IPS-NIHi7 (cell line): Measurements from ENCODE around the gene ARL16.
A peak's percentile ranks its signal among the peaks of the same experiment; 100 is the strongest.

ENCODE experiments used
- DNase-seq: peaks from one replicate; pipeline ENCODE4 v3.0.0; 2012; ENCODE audit warnings: mixed read lengths; ENCODE audit errors: extremely low spot score

The ARL16 gene

DNA sequence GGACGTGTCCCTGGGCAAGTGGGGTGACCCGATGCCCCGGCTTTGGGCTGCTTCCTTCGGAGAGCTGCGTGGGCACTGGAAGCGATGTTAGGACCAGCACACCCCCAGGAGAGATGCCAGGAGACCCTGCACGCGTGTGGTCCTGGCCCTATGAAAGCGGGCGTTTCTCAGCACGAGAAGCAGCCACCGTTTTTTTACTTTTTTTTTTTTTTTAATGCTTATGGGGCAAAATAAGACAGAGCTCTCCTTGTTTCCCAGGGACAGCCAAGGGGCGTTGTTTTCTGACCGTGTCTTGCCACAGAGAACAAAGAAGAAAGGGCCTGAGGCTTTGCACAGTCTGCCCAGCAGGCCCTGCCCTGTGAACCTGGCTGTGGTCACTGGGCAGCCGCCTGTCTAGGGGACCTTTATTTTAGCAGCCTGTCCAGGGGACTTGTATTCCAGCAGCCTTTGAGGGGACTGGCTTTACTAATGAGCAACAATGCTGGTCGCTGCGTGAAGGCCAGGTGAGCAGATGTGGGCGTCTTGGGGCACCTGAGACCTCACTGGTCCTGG, 29.5 kb upstream of the ARL16 start:
- DNase-seq = no peak

DNA sequence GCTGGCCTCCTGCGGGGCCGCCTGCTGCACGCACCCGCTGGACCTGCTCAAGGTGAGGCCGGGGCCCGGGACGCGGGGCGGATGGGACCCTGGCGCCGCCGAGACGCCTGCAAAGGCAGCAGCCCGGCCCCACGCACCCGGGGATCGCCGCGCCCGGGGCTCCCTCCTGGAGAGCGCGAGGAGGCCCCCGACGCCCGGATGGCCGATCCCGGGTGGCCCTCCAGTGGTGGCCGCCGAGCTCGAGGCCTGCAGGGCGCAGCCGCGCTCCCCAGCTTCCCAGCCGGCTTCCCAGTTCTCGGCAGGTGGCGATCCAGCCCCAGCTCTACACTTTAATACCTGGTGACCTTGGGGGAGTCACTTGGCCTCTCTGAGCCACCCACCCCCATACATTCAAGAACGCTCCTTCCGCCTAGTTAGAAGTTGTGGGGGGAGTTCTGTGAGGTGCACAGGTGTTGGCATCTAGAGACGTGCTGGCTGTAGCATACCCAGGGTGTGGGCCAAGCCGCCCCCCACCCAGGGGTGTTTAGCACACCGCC, 28.9 kb upstream of the ARL16 start:
- no peak for DNase-seq

DNA sequence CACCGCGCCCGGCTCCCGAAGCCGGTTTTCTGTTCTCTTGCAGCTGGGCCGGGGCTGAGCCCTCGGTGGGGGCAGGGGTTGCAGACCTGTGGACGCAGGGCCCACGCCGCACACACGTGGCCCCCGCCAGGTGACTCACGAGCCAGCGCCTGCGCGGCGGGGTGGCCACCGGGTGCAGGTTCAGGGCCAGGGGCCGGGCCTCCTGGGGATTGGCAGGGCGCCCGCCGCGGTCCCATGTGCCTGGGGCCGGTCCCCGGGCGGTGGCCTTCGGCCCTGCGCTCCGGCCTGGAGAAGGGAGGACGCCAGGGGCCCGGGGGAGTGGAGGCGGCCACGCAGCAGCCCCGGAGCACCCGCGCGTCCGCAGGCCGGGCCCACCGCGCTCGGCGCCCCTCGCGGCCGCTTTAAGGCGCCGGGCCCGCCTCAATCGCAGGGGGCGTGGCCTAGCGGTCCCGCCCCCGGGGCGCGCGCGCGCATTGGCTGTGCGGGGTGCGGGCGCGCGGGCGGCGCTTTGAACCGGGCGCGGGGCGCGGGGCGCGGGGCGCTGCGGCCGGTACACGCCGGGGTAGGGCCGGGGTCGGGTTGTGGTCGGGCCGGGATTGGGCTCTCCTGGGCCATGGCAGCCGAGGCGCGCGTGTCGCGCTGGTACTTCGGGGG, 28.3 kb upstream of the ARL16 start, which contains the start of gene SLC25A10:
TSS of gene SLC25A10 (plus strand) at position 471 of the 654 bp plus-strand sequence. CDS start at position 614, 143 bp downstream.
- DNase-seq = peak; percentile 92

DNA sequence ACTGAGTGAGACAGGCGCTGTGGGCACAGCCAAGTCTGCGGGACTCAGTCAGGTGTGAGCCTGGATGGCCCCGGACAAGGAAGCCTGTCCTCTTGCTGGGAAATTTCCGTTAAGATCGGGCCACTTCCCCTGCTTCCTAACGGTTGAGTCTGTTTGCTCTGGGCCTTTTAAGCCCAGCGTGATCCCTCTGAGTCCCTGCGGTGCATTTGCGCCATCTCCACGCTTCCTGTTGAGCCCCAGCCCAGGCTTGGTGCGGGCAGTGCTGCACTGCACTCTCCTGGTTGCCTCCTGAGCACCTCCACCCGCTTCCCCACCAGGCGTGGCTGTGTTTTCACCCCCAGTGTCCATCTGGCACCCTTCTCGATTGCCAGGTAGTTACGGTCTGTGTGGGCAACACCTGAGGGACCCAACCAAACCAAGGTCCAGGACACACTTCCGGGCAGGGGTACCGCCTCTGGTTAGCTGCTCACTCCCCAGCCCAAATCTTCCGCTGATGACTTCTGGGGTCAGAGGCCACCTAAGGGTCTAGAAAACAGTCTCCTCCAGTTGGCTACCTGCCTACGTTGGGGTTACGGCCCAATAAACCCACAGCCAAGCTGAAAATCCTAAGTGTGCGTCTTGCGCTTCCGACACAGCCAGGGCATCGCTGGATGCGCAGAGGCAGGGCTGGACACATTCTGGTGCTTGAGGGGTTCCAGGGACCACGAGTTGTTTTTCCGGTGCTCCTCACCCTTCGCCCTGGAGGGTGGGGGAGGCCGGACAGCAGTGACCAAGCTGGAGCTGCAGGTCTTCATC, 27.1 kb upstream of the ARL16 start:
- no peak for DNase-seq

DNA sequence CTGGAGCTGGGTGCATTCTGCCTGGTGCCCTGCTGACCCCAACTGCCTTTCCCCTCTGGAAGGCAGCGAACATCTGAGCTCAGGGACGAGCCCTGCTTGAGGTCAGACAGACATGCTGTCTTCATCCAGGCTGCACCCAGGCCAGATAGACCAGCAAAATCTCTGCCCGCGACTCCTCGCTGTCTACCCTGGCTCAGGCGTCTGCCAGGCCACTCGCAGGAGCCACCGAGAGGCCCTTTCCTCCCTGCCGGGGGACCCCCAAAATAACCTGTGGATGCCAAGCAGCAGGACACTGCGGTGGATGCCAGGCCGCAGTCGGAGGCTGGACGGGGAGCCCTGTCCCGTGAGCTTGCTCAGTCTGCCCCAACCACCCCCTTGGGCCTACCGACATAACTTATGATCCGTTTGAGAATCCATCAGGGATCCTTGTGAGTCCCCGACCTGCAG, 25.2 kb upstream of the ARL16 start:
- DNase-seq = no peak

DNA sequence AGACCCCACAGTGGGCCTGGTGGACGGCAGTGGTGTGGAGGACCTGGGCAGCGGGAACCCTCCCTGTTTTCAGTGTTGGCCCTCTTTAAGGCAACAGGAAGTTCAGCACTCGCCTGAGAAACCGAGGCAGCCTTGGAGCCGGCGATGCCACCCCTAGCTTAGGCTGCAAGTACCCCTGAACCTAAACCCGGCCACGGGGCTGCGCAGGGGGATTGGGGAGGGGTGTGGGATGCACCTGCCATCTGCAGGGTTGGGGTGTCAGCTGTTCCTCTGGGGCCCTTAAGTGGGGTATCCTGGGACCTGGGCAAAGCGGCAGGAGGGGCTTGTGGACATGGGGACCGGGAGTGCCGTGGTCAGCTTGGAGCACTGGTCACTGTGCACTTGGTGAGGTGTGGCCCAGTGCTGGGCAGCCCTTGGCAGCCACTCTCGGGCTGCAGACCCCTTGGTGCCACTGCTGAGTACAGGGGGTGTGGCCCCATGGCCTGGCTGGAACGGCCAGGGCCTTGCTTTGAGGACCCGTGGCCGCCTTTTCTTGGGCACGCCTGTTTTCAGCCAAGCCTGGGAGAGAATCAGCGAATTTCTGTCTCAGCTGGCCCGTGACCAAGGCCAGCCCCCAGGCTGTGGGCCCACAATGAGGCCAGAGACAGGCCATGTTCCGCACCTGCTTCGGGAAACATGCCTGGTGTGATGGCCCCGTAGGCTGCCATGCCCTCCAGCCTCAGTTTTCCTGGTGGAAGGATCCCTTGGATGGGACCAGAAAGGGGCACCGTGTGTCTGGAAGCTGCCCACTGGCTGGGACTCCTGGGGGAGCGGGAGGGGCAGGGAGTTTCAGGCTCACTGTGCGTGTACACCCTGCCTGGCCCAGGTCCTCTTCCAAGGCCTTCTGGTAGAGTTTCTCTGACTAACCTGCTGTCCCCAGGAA, 24.4 kb upstream of the ARL16 start:
- no peak for DNase-seq

DNA sequence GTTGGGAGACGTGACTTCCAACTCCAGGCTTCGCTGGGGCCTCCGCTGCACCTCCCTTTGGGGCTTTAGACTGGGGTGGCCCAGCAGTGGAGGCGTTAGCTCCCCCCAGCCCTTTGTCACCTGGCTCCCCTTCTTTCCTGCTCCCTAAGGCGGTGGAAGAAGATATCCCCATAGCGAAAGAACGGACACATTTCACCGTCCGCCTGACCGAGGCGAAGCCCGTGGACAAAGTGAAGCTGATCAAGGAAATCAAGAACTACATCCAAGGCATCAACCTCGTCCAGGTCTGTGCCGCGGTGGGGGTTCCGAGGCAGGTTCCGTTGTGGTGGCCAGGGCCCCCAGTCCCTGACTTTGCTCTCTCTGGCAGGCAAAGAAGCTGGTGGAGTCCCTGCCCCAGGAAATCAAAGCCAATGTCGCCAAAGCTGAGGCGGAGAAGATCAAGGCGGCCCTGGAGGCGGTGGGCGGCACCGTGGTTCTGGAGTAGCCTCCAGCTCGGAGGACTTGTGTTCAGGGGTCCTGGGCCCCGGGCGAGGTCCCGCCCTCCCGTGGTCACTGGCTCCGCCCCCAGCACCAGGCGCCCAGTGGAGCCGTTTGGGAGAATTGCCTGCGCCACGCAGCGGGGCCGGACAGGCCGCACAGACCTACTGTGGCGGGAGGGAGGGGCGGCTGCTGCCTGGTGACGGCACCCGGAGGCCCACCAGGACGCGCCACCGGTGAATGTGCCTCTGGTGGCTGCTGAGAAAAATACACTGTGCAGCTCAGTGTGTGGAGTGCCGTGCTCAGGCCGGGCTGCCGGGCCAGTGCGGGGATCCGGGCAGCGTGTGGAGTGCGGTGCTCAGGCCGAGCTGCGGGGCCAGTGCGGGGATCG, 23.4 kb upstream of the ARL16 start:
- DNase-seq = no peak

DNA sequence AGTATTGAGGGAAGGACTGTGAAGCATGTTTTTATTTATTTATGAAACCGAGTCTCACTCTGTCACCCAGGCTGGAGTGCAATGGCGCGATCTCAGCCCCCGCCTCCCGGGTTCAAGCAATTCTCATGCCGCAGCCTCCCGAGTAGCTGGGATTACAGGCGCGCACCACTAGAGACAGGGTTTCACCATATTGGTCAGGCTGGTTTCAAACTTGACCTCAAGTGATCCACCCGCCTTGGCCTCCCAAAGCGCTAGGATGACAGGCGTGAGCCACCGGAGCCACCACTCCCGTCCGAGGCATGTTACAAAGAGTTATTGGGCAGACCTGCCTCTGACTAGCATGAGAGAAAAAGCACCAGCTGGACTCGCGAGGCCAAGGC, 22.6 kb upstream of the ARL16 start:
- no peak for DNase-seq

DNA sequence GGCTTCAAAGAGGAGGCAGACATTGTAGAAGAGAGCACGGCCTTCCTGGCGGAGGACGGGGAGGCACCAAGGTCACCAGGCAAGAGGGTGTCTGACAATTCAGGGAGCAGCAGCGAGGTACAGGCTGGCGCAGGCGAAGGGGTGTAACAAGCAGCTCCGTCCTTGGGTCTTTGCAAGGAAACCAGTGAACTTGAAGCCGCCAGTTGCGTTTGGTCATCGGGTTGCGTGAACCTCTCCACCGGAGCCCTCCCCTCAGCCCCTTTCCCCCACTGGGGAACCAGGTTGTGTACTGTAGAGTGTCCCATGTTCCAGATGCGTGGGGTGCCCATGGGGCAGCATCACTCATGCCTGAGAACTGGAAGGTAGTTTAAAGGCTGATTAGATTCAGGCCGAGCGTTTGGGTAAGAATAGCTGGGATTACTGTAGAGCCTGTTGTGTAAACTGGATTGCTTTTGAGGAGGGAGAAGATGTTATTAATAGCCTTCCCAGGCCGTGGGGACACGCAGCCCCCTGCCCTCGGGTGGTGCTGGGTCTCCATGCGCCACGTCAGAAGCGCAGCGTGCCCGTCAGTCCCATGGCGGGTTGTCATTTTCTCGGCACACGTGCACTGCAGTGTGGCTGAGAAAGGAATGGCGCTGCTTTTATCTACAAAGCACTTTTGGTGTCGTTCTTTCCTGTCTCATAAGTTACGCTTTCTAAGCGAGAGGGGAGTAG, 22.1 kb upstream of the ARL16 start:
- DNase-seq = no peak

DNA sequence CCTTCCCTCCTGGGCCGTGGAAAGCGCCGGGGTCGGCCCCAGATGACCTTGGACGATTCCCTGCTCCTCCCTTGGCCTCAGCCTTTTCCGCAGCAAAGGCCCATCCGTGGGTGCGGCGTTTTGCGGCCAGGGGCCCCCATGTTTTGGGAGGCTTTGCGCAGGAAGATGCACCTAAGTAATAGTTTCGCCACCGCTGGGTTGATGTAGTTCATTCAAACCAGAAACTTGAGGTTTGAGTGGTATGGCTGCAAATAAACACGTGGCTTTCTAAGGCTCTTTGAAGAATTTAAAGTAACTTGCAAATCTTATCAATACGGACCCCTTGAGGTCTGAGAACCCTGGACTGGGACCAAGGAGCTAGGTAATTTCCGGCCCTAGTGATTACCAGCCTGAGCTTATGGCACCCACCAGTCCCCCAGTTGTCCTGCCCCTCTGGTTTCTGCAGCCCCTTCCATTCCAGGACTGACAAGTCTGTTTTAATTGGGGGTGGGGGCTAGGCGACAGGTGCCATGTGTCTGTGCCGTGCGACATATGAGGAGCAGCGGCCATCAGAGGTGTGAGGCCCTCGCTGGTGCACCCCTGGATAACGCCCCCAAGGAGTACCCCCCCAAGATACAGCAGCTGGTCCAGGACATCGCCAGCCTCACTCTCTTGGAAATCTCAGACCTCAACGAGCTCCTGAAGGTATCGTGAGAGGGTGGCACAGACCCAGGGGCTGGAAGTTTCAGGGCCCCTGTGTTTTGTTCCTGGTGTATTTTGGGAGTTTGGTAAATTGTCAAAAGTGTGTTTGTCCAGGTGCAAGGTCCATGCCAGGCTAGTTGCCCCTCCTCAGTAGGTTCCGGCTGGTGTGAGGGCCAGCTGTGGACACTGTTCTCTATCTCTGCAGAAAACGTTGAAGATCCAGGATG, 20.4 kb upstream of the ARL16 start:
- DNase-seq = no peak

DNA sequence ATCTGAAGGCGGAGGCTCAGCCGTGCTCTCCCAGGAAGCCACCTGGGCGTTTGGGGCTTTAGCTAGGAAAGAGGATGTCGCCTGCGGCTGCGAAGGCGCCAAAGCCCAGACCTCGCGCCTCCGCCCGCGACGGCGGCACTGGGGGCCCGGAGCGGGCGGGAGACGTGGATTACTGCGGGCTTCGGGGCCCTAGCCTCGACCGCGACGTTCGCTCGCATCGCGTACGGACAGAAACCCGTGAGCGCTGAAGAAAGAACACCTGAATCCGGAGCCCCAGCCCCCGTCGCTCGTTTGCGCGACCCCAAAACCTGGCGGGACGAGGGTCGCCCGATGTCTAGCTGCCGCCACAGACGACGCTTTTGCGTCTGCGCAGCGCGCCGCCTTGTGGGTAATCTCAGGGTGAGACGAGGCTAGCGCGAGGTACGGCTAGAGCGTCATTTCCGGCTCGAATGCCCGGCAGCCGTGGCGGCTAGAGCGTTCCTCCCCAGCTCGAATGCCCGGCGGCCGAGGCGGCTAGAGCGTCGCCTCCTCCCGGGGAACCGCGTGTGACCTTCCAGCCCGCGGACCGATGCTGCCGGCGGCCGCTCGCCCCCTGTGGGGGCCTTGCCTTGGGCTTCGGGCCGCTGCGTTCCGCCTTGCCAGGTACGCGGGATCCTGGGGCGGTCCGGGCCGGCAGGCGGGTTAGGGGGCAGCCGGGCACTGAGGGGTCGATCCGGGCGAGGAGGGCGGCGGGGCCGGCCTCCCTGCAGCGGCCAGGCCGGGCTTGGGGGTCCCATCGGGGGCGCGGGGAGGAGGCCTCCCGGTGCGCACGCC, 19.5 kb upstream of the ARL16 start, which contains the start of gene MRPL12:
TSS of gene MRPL12 (plus strand) at position 434 of the 813 bp plus-strand sequence. CDS start at position 569, 135 bp downstream.
- peak; percentile 98 for DNase-seq

DNA sequence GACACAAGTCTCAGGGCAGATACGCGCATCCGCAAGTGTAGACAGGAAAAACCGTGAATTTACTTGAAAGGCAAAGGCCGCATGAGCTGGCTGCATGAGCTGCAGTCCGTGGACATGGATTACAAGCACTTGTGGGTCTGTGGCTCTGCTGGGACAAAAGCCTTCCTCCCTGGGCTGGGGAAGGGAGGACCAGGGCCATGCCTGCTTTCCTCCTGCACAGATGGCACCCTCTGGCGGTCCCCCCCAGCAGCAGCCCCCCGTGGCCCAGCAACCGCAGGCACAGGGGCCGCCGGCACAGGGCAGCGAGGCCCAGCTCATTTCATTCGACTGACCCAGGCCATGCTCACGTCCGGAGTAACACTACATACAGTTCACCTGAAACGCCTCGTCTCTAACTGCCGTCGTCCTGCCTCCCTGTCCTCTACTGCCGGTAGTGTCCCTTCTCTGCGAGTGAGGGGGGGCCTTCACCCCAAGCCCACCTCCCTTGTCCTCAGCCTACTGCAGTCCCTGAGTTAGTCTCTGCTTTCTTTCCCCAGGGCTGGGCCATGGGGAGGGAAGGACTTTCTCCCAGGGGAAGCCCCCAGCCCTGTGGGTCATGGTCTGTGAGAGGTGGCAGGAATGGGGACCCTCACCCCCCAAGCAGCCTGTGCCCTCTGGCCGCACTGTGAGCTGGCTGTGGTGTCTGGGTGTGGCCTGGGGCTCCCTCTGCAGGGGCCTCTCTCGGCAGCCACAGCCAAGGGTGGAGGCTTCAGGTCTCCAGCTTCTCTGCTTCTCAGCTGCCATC, 17.9 kb upstream of the ARL16 start:
- DNase-seq = no peak

DNA sequence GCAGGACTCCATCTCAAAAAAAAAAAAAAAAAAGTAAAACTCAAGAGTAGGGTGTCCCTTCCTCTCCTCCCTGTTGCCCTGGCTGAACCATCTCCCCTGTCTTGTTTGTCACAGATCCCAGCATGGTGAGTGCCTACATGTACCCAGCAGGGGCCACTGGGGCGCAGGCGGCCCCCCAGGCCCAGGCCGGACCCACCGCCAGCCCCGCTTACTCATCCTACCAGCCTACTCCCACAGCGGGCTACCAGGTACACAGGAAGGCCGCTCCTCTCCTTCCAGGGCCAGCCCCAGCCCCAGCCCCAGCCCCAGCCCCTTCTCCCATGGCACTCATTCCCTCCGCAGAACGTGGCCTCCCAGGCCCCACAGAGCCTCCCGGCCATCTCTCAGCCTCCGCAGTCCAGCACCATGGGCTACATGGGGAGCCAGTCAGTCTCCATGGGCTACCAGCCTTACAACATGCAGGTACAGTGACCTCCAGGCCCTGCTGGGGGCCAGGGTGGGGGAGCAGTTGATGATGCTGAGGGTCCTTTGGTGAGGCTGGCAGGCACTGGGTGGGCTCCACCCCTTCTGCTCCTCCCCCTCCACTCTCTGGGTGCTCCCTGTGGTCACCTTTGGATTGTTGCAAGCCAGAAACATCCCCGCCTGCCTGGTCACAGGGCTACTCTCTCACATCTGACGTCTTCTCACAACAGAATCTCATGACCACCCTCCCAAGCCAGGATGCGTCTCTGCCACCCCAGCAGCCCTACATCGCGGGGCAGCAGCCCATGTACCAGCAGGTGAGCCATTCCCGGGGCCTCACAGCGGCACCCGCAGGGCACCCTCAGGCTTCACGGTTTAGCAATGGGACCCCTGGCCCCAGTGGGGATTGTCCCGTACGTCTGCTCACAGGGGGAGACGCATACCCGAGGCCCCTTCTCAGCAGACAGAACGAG, 17.0 kb upstream of the ARL16 start:
- DNase-seq = no peak

DNA sequence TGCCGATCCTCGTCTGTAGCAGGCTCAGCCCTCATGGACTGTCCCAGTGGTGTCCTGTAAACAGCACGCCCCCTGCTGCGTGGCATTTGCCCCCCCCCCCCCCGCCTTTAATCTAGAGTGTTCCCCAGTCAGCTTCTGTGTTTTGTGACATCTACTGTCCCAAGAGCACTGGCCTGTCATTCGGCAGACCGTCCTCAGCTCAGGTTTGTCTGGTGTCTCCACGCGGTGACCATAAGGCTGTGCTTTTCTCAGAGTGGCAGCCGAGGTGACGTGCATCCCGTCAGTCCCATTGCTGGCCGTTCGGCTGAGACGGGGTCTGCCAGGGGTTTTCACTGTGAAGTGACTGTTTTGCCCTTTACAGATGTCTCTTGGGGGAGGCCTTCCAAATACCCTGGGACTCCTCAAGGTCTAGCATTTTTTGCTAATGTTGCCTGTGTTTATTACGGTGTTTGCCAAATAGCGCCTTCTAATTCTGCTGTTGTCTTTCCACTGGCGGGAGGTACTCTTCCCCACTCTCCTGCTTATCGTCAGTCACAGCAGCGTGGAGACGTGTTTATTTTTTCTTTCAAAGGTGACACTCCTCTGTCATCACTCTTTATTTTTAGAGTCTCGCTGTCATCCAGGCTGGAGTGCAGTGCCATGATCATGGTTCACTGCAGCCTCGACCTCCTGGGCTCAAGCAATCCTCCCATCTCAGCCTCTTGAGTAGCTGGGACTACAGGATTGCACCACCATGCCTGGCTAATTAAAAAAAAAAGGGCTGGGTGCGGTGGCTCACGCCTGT, 13.9 kb upstream of the ARL16 start:
- no peak for DNase-seq
